SJSA1 (cell line): Measurements from ENCODE around the gene ETHE1. TPM values are rescaled to one million over a fixed set of nuclear protein-coding genes. Genes with fewer than 3 reads are reported as not detected.
A peak's percentile ranks its signal among the peaks of the same experiment; 100 is the strongest.

ENCODE experiments used
- DNase-seq, 2 experiments: peaks; one replicate each; pipeline ENCODE4 v3.0.0-alpha.2; 2015 to 2020; ENCODE audit warnings: low spot score in 2 of 2, low read depth in 1 of 2
- H3K27ac ChIP-seq: fragments of 250-450 bp; sonication (Bioruptor Pico); 2 replicates; pipeline ENCODE4 v1.5.1; 2020; ENCODE audit warnings: mild to moderate bottlenecking, moderate library complexity
- H3K27me3 ChIP-seq: fragments of 250-450 bp; sonication (Bioruptor Pico); replicated peaks from 2 replicates; pipeline ENCODE4 v1.5.1; 2020; ENCODE audit warnings: mild to moderate bottlenecking, moderate library complexity
- H3K36me3 ChIP-seq: fragments of 250-450 bp; sonication (Bioruptor Pico); 2 replicates; pipeline ENCODE4 v1.5.1; 2020; ENCODE audit warnings: mild to moderate bottlenecking
- H3K4me1 ChIP-seq: fragments of 250-450 bp; sonication (Bioruptor Pico); replicated peaks from 2 replicates; pipeline ENCODE4 v1.6.1; 2021; ENCODE audit warnings: mild to moderate bottlenecking
- H3K4me3 ChIP-seq: fragments of 250-450 bp; sonication (Bioruptor Pico); 2 replicates; pipeline ENCODE4 v1.5.1; 2020; ENCODE audit warnings: mild to moderate bottlenecking
- H3K9me3 ChIP-seq: fragments of 250-450 bp; sonication (Bioruptor Pico); replicated peaks from 2 replicates; pipeline ENCODE4 v1.5.1; 2020; ENCODE audit warnings: mild to moderate bottlenecking
- total RNA-seq: library from RNA; depleted of rRNA; stranded (reverse); fragments of >200 nt; shearing (Covaris generic); gene quantifications from 2 replicates; pipeline ENCODE4 v1.2.3, GENCODE V29; 2014

The ETHE1 gene
- total RNA-seq, 1 experiment from 2014 or later = 30.5 TPM

DNA sequence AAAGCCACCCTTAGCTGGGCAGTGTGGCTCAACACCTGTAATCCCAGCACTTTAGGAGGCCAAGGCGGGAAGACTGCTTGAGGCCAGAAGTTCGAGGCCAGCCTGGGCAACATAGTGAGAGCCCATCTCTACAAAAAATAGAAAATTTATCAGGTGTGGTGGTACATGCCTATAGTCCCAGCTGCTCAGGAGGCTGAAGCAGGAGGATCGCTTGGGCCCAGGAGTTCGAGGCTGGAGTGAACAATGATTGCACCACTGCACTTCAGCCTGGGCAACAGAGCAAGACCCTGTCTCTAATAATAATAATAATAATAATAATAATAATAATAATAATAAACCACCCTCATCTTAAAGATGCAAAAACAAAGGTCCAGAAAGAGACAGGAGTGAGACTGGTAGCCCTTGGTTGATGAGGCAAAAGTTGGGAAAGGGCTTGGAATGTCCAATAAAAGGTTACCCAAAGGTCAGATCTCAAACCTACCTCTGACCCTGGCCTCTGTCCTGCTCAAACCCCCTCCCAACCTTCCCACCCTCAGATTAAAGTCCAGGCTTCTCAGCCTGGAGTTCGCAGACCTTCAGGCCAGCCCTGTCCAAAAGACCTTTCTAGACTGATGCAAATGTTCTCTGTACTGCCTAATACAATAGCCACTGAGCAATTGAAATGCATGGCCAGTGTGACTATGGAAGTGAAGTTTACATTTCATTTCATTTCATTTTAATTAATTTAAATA lies 15.1 kb upstream of the ETHE1 start:
- Histone ChIP-seq H3K27me3 (no peaks in the 10 kb centered on the region), H3K4me1 (no peaks in the 10 kb centered on the region), H3K9me3 (no peaks in the 10 kb centered on the region), H3K27ac (no peak overlapping the region), H3K4me3 (no peak overlapping the region), H3K36me3 (peaks cover 72% of the 10 kb centered on the region)
- no peak for DNase-seq

DNA sequence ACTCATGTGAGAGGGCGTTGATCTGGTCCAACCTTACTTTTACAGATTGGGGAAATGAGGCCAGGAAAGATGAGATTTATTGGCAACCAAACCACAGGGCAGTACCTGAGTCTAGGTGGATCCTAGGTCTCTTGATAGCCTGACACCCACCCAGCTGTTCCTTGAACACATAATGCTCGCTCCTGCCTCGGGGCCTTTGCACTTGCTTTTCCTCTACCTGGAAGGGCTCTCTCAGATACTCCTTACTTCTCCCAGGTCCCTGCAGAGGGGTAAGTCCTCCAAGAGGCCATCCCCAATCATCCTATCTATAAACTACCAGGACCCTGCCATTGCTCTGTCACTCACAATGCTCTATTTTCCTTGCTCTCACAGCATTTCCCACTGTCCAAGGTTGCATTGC lies 13.4 kb upstream of the ETHE1 start:
- H3K36me3 ChIP-seq = peaks cover 74% of the 10 kb centered on the region
- no peaks in the 10 kb centered on the region for H3K4me1 ChIP-seq
- no peak for DNase-seq
- no peaks in the 10 kb centered on the region for H3K27me3 ChIP-seq
- no peak overlapping the region for H3K27ac ChIP-seq
- no peaks in the 10 kb centered on the region for H3K9me3 ChIP-seq
- no peak overlapping the region for H3K4me3 ChIP-seq

DNA sequence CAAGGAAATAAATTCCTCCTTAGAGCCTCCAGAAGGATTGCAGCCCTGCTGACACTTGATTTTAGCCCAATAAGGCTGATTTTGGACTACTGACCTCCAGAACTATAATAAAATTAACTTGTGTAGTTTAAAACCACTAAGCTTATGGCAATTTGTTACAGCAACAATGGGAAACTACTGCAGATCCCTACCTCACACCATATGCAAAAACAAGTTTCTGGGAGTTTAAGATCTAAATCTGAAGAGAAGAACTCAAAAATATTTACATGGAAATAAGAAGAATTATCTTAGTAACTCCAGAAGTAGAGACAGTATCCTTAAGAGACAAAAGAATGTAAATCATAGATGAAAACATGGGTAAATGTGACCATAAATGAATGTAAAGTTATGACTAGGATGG lies 11.9 kb upstream of the ETHE1 start:
- peaks cover 63% of the 10 kb centered on the region for H3K36me3 ChIP-seq

DNA sequence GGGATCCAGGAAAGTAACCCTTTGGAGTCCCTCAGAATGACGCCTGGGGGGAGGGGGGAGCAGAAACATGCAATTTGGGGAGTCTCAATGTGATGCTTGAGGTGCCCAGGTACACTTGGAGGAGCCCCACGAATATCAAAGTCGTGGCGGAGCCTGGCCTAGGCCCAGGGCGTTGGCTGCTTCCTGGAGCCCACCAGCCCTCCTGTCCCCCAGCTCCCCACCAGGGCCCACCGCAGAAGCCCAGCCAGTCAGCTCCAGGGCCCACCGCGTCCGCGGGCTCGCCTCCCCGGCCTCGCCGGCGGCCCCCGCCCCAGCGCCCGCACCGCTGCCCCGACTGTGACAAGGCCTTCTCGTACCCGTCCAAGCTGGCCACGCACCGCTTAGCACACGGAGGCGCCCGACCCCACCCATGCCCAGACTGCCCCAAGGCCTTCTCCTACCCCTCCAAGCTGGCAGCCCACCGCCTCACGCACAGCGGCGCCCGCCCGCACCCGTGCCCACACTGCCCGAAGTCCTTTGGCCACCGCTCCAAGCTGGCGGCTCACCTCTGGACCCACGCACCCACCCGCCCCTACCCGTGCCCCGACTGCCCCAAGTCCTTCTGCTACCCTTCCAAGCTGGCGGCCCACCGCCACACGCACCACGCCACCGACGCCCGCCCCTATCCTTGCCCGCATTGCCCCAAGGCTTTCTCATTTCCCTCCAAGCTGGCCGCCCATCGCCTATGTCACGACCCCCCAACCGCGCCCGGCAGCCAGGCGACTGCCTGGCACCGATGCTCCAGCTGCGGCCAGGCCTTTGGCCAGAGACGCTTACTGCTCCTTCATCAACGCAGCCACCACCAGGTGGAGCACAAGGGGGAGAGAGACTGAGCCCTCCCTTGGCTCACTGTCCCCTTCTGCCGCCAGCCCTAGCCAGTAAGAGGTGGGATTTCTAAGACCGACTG lies 8.1 kb upstream of the ETHE1 start:
- H3K36me3 ChIP-seq = peaks cover 32% of the 10 kb centered on the region
- DNase-seq = no peak
- H3K9me3 ChIP-seq = no peaks in the 10 kb centered on the region
- H3K4me1 ChIP-seq = peaks cover 15% of the 10 kb centered on the region
- no peaks in the 10 kb centered on the region for H3K27me3 ChIP-seq
- H3K4me3 ChIP-seq = no peak overlapping the region
- H3K27ac ChIP-seq = no peak overlapping the region

More for the DNA sequence above, 11.9 kb upstream of the ETHE1 start:
- no peak overlapping the region for H3K4me3 ChIP-seq
- H3K4me1 ChIP-seq = no peaks in the 10 kb centered on the region; the same call in 1 of the 2 replicates
- no peaks in the 10 kb centered on the region for H3K27me3 ChIP-seq
- DNase-seq = no peak
- H3K9me3 ChIP-seq = no peaks in the 10 kb centered on the region
- H3K27ac ChIP-seq = no peak overlapping the region

DNA sequence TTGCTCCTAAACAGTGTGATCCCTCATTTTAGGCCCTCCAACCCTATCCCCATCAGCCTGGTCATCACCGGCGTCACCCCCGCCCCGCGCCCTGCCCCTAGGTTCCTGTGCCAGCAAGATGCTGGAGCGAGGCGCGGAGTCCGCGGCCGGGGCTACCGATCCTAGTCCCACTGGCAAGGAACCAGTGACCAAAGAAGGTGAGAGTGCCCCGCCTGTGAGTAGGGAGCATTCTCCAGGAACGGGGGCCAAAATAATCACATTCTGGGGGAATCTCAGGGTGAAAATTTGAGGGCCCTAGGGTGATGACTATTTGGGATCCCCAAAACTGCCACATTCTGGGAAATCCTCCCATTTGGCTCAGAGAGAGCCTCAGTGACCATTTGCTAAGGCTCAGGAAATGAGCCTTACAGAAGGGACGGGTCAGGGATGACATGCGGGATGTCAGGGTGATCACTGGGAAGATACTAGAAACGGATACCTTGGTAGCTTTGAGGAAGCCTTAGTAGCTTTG lies 7.4 kb upstream of the ETHE1 start:
- DNase-seq = no peak
- no peak overlapping the region for H3K4me3 ChIP-seq
- H3K27me3 ChIP-seq = no peaks in the 10 kb centered on the region
- no peaks in the 10 kb centered on the region for H3K9me3 ChIP-seq
- peaks cover 15% of the 10 kb centered on the region for H3K4me1 ChIP-seq
- peaks cover 28% of the 10 kb centered on the region for H3K36me3 ChIP-seq
- no peak overlapping the region for H3K27ac ChIP-seq

DNA sequence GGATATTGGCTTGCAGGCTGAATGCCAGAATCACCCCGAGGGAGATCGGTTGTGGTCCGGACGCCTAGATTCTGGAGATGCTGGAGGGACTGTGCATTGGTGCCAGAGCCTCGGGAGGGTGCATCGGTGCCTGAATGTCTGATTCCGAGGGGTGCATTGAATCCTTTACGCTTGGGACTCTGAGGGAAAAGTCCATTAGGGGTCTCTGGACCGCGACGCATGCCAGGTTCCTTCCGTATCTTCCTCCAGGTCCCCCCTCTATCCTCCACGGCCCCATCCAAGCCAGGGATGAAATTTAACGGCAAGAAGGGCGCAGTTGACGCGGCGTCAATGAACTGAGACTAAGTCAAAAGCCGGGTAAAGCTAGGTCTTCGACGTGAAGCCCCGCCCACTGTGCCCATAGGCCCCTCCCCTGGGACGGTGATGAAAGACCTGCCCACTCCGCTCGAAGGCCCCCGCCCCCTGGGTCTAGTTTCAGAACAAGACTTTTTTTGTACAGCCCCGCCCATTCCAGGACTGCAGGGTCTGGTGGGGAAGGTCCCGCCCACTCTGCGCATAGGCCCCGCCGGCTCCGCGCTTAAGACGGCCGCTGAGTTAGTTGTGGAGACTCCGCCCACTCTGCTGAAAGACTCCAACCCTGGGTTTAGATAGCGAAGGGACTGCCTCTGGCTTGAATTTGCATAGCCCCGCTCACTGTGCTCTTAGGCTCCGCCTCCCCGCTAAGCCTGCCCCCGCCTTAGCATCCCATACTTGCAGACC lies 6.7 kb upstream of the ETHE1 start:
- Histone ChIP-seq H3K4me3 (peak overlapping the region; percentile 43), H3K9me3 (no peaks in the 10 kb centered on the region), H3K27ac (peak overlapping the region; percentile 12; the same call in 1 of the 2 replicates), H3K27me3 (no peaks in the 10 kb centered on the region), H3K36me3 (peaks cover 22% of the 10 kb centered on the region), H3K4me1 (peaks cover 15% of the 10 kb centered on the region)
- peak; percentile 98 to 100 for DNase-seq

DNA sequence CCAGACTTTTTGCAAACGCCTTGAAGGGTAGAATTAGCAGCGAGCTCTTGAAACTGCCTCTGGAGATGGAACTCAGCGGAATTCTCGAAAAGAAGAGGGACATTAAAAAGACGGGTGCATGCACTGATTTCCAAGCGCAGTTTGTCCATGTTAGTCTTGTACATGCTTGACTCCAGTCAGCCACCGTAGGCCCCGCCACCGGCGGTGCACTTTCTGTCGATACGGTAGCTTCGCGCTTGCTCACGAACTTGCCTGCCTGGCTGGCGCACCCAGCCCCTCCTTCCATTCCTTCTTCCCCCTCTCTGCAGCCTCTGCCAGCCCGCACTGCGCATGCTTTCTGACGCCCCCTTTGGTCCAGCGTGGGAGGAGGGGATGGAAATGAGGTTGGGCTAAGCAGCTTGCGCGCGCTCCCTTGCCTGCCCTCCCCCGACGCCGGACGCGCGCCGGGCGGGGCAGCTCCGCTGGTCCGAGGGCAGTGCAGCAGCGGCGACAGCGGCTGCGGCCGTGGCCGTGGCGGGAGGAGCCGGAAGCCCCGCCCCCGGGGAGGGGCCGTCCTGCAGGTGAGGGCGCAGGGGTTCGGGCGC lies 6.1 kb upstream of the ETHE1 start, which contains the start of gene ZNF575:
ZNF575 (plus strand) TSS at position 227 of the 584 bp plus-strand sequence. CDS start 1,235 bp downstream, outside the sequence.
- peaks cover 15% of the 10 kb centered on the region for H3K4me1 ChIP-seq
- H3K9me3 ChIP-seq = no peaks in the 10 kb centered on the region
- H3K27me3 ChIP-seq = no peaks in the 10 kb centered on the region
- peak within 1 kb of the TSS; percentile 43 for H3K4me3 ChIP-seq
- peak within 1 kb of the TSS; percentile 33 for H3K27ac ChIP-seq
- peak; percentile 96 to 97 for DNase-seq
- peaks cover 15% of the 10 kb centered on the region for H3K36me3 ChIP-seq

DNA sequence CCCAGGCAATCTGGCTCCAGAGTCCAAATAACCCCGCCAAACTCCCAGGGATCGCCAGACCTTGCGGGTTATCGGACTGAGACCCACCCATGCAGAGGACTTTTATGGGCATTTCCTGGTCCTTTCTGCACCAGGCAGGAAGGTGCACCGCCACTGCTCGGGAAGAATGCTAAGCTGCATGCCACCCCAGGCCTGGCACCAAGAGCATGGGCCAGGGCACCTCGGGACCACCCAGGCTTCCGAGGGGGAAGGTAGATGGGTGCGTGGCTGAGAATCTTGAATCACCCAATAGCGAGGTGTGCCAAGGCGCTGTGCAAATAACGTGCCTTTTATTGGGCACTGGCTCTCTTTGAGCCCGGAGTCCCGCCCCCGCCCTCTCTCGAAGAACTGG lies 5.6 kb upstream of the ETHE1 start:
- H3K4me3 ChIP-seq = peak overlapping the region; percentile 43
- H3K9me3 ChIP-seq = no peaks in the 10 kb centered on the region
- H3K36me3 ChIP-seq = peaks cover 10% of the 10 kb centered on the region
- H3K4me1 ChIP-seq = peaks cover 15% of the 10 kb centered on the region
- no peaks in the 10 kb centered on the region for H3K27me3 ChIP-seq
- DNase-seq = peak in 1 of 2 experiments; percentile 68
- H3K27ac ChIP-seq = peak overlapping the region; percentile 33

DNA sequence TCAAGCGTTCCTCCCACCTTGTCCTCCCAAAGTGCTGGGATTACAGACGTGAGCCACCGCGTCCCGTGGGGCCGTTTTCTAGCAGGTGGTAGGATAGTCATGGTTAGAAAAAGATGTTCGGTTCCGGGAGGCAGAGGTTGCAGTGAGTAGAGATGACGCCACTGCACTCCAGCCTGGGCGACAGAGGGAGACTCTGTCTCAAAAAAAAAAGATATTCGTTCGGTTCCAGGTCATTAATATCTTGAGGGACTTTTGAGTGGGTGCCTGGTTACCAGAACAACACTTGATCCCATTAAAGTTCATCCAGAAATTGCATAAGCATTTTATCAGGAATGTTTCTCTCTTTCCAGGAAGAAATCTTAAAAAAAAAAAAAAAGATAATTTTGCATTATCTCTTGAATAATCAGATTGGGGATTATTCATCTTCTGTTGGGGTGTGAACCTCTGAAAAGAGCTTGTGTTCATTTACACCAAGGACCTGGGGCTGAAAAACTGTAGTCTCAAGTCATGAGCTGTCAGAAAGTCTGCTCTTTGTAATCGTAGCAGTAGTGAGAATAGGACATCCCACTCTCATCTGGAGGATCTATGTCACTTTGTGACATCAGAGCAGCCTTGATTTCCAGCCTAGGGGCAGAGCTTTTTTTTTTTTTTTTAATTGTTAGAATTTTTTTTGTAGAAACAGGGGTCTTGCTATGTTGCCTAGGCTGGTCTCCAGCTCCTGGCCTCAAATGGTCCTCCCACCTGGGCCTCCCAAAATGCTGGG lies 1.0 kb upstream of the ETHE1 start:
- H3K27me3 ChIP-seq = no peaks in the 10 kb centered on the region
- no peak overlapping the region for H3K4me3 ChIP-seq
- H3K36me3 ChIP-seq = no peaks in the 10 kb centered on the region; the same call in 1 of the 2 replicates
- H3K4me1 ChIP-seq = peaks cover 31% of the 10 kb centered on the region
- no peaks in the 10 kb centered on the region for H3K9me3 ChIP-seq
- no peak for DNase-seq
- H3K27ac ChIP-seq = peak overlapping the region; percentile 55; the same call in 1 of the 2 replicates

DNA sequence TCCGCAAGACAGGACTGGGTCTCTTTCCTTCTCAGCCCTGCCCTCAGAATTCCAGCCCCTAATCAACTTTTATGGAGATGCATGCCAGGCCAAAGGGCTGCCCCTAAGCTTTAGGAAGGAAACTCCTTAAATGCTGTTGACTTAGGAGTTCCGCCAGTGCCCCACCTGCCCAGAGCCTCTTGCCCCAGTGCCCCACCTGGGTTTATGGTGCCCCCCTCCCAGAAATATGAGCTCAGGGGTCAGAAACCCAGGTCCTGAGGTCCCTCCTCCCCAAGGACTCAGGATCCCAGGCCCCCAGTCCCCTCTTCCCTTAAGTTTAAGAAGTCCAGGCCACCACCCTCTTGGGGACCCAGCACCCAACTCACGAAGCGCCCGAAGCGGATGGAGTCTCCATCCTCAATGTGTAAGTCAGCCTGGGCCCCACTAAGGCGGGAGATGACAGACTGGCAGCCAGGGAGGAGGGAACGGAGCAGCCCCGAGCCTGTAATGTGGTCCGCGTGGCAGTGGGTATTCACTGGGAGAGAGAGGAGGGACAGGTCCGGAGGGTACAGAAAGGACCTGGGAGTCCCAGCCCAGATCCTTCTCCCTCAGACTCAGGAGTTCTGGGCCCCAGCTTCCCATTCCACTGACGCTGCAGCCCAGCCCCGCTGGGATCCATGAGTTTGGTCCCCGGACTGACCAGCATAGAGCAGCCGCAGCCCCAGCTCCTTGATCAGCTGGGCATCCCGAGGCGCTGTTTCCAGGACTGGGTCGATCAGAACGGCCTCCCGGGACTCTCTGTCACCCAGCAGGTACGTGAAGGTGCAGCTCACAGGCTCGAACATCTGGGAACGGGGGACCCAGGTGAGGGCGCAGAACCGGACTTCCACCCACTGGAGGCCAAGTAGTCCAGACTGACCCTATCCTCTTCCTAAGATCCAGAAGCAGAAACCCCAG lies 897 bp downstream of the ETHE1 start:
- H3K27ac ChIP-seq = no peak overlapping the region
- DNase-seq = peak in 1 of 2 experiments; percentile 28
- H3K36me3 ChIP-seq = no peaks in the 10 kb centered on the region; the same call in 1 of the 2 replicates

DNA sequence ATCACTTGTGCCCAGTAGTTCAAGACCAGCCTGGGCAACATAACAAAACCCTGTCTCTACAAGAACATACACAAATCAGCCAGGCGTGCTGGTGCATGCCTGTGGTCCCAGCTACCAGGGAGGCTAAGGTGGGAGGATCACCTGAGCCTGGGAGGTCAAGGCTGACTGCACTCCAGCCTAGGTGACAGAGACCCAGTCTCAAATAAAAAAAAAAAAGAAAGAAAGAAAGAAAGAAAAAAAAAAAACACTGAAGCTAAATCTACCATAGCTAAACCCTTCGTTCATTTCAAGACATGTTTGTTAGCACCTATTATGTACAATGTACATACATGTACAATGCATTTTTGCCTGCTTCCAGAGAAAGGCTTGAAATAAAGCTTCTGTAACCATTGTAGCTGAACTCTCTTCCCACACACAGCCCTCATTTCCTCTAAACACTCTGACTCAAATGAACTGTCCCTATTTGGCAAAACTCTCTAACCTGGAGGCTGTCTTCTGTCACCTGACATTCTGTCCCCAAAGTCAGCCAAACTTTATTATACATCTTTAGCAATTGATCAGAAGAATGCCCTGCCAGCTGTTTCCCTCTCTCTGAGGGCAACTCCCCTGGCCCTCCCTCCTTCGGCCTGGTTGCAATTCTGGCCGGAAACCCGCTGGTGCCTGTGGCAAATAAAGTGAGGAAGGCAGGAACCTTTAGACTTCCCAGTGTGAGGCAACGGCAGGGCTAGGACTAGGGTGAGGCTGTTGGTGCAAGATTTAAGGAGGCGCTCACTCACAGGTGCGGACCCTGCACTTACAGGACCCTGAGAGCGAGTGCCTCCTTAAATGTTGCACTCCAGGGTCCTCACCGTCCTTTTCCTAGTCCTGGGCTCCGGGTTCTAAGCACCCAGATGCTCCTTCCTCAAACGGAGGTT lies 1.8 kb downstream of the ETHE1 start:
- no peaks in the 10 kb centered on the region for H3K9me3 ChIP-seq
- H3K27ac ChIP-seq = no peak overlapping the region
- H3K4me3 ChIP-seq = peak overlapping the region; percentile 61; the same call in 1 of the 2 replicates
- DNase-seq = no peak
- H3K4me1 ChIP-seq = peaks cover 23% of the 10 kb centered on the region
- no peaks in the 10 kb centered on the region for H3K27me3 ChIP-seq
- no peaks in the 10 kb centered on the region; the same call in 1 of the 2 replicates for H3K36me3 ChIP-seq

More for the DNA sequence above, 897 bp downstream of the ETHE1 start:
- Histone ChIP-seq H3K9me3 (no peaks in the 10 kb centered on the region), H3K4me3 (peak overlapping the region; percentile 61), H3K4me1 (peaks cover 23% of the 10 kb centered on the region), H3K27me3 (no peaks in the 10 kb centered on the region)
